A673 (cell line): Measurements from ENCODE around the gene USPL1. TPM values are rescaled to one million over a fixed set of nuclear protein-coding genes. Genes with fewer than 3 reads are reported as not detected.

ENCODE experiments used
- BruUV-seq: library from RNA; stranded (reverse); fragments of 400-500 nt; replicated peaks from 2 replicates; lab custom pipeline; 2021; lab: Mats Ljungman, UMichigan
- CTCF ChIA-PET: fragments of 300-600 bp; sonication (Branson Sonifier 250); formaldehyde crosslinking; loops from one replicate; lab custom pipeline; 2022; ENCODE audit warnings: antibody characterized with exemption; lab: Charles Lee
- POLR2A ChIA-PET: fragments of 300-600 bp; sonication (Branson Sonifier 250); formaldehyde crosslinking; loops from one replicate; lab custom pipeline; 2022; ENCODE audit warnings: antibody characterized with exemption; ENCODE audit not compliant: low non-redundant PET; lab: Charles Lee
- DNase-seq: peaks from one replicate; pipeline ENCODE4 v3.0.0-alpha.2; 2015; ENCODE audit warnings: low spot score
- H3K27ac ChIP-seq: fragments of 200-600 bp; sonication (generic); 2 replicates; pipeline ENCODE4 v1.5.1; 2016; ENCODE audit warnings: mixed run types, low read depth, mild to moderate bottlenecking, mixed read lengths, antibody characterized with exemption, low read length; ENCODE audit not compliant: poor library complexity, severe bottlenecking
- H3K27me3 ChIP-seq: fragments of 200-600 bp; sonication (generic); replicated peaks from 2 replicates; pipeline ENCODE4 v1.6.1; 2017; ENCODE audit warnings: mixed run types, low read depth, mild to moderate bottlenecking, mixed read lengths, antibody characterized with exemption, low read length; ENCODE audit not compliant: insufficient read depth, poor library complexity
- H3K36me3 ChIP-seq: fragments of 200-600 bp; sonication (generic); 2 replicates; pipeline ENCODE4 v1.6.1; 2016; ENCODE audit warnings: mixed run types, mild to moderate bottlenecking, mixed read lengths, antibody characterized with exemption, low read length; ENCODE audit not compliant: insufficient read depth, poor library complexity, severe bottlenecking
- H3K4me1 ChIP-seq: fragments of 200-600 bp; sonication (generic); 2 replicates; pipeline ENCODE4 v1.6.1; 2017; ENCODE audit warnings: mixed run types, mild to moderate bottlenecking, mixed read lengths, antibody characterized with exemption, low read length; ENCODE audit not compliant: insufficient read depth, poor library complexity, severe bottlenecking
- H3K4me3 ChIP-seq: fragments of 200-600 bp; sonication (generic); 2 replicates; pipeline ENCODE4 v1.5.1; 2016; ENCODE audit warnings: low read depth, mixed run types, mild to moderate bottlenecking, mixed read lengths, low read length; ENCODE audit not compliant: poor library complexity, severe bottlenecking
- H3K9me3 ChIP-seq: fragments of 200-600 bp; sonication (generic); 2 replicates; pipeline ENCODE4 v1.6.1; 2016; ENCODE audit warnings: mixed run types, low read depth, mild to moderate bottlenecking, mixed read lengths, antibody characterized with exemption, low read length; ENCODE audit not compliant: poor library complexity, severe bottlenecking
- CTCF ChIP-seq: fragments of 300-800, 200-600 bp; sonication (generic); conservative IDR thresholded peaks from 2 replicates; pipeline ENCODE4 v1.5.1; 2017; ENCODE audit warnings: low read depth, mild to moderate bottlenecking, antibody characterized with exemption, low read length, moderate library complexity, mixed read lengths
- EZH2 ChIP-seq: fragments of 200-600 bp; sonication (generic); IDR thresholded peaks from 2 replicates; pipeline ENCODE4 v1.6.1; 2017; ENCODE audit warnings: borderline replicate concordance, low read depth, mild to moderate bottlenecking, mixed read lengths, antibody characterized with exemption, low read length; ENCODE audit not compliant: poor library complexity, severe bottlenecking
- intact Hi-C: fragments of 100-400 bp; cut with micrococcal nuclease; formaldehyde crosslinking; loops from one replicate; pipeline ENCODE4 v1.10.0; 2022; ENCODE audit not compliant: unreplicated experiment
- total RNA-seq: library from RNA; stranded (reverse); gene quantifications from 2 replicates; pipeline ENCODE4 v1.2.3, GENCODE V29; 2021

Gene USPL1
- total RNA-seq, 1 experiment from 2014 or later = 28.5 TPM

DNA sequence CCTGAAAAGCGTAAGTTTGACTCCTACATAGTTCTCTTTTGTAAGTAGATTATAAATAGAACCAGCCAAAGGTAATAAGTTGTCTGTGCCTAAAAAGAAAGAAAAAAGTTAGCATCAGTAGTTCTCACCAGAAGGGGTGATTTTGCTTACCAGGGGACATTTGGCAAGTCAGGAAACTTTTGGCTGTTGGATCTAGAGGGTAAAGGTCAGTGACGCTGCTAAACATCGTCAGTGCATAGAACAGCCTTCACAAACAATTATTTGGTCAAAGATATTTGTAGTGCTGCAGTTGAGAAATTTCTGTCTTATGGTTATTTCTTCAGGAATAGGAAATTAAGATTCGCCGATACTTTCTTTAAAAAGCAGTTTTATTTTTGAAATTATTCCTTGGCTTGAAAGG, 2.0 kb downstream of the USPL1 start:
- no peaks in the 10 kb centered on the region for H3K27me3 ChIP-seq
- peak overlapping the region; percentile 78 for H3K27ac ChIP-seq
- H3K4me3 ChIP-seq = peak overlapping the region; percentile 82
- CTCF ChIA-PET = no interaction called here
- peaks cover 7% of the 10 kb centered on the region for H3K4me1 ChIP-seq
- TF ChIP-seq CTCF (no peak), EZH2 (no peak)
- peaks cover 21% of the 10 kb centered on the region for H3K36me3 ChIP-seq
- intact Hi-C loops = loop anchor here (10.0 kb wide), 1 partner anchor 395 kb away; no protein-coding TSS in a partner anchor
- no peak for DNase-seq
- no TSS peak for BruUV-seq
- POLR2A ChIA-PET = no interaction called here
- no peaks in the 10 kb centered on the region for H3K9me3 ChIP-seq

- POLR2A ChIA-PET = no interaction called here
- BruUV-seq = no TSS peak
- no peak for TF ChIP-seq EZH2
- no peak for TF ChIP-seq CTCF
- peaks cover 7% of the 10 kb centered on the region for H3K4me1 ChIP-seq
- H3K9me3 ChIP-seq = no peaks in the 10 kb centered on the region
- CTCF ChIA-PET = no interaction called here
- intact Hi-C loops = no loop called here
- no peaks in the 10 kb centered on the region for H3K27me3 ChIP-seq
- H3K4me3 ChIP-seq = no peak overlapping the region
- H3K36me3 ChIP-seq = peaks cover 21% of the 10 kb centered on the region
- no peak overlapping the region for H3K27ac ChIP-seq
- DNase-seq = no peak
Observed at GRCh38 chr13:30620941-30621340, 3.2 kb downstream of the USPL1 start.

- TF ChIP-seq CTCF = no peak
- no peak for TF ChIP-seq EZH2
- Histone ChIP-seq H3K27ac (no peak overlapping the region), H3K9me3 (no peaks in the 10 kb centered on the region), H3K4me1 (peaks cover 12% of the 10 kb centered on the region), H3K4me3 (no peak overlapping the region), H3K36me3 (peaks cover 25% of the 10 kb centered on the region), H3K27me3 (no peaks in the 10 kb centered on the region)
- BruUV-seq = no TSS peak
- intact Hi-C loops = no loop called here
- ChIA-PET CTCF (no interaction called here), POLR2A (no interaction called here)
- DNase-seq = no peak
Observed at GRCh38 chr13:30622551-30622950, 4.8 kb downstream of the USPL1 start.
